ENCODE results near the gene RPAP2. TPM values are rescaled to one million over a fixed set of nuclear protein-coding genes. Genes with fewer than 3 reads are reported as not detected.
A peak's percentile ranks its signal among the peaks of the same experiment; 100 is the strongest.

Gene RPAP2
- total RNA-seq, 2 experiments from 2014 or later = 32.7 to 37.5 TPM

DNA sequence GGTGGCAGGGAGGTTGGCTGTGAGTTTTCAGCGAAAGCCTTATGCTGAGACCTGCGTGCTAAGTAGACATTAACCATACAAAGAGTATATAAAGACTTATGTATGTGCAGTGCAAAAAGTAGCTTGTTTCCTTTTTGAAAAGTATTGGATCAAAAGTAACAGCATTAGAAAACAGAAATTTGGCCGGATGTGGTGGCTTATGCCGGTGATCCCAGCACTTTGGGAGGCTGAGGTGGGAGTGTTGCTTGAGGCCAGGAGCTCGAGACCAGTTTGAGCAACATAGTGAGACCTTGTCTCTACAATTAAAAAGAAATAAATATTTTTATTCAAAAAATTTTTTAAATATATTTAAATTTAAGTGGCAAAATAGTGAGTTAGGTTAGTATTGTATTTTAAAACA, 2.2 kb downstream of the RPAP2 start:
- peaks cover 25% of the 10 kb centered on the region for H3K36me3 Mint-ChIP-seq
- DNase-seq (no peak), ATAC-seq (ENCODE audit: low read depth) (no peak)
- peaks cover 24% of the 10 kb centered on the region for H3K4me1 Mint-ChIP-seq
- H3K27ac Mint-ChIP-seq = no peak overlapping the region
- POLR2A ChIA-PET = interaction anchor here (1.3 kb wide), 1 partner anchor 182 kb away, joined by 3 read pairs; no protein-coding TSS in a partner anchor
- H3K4me3 Mint-ChIP-seq = peak overlapping the region; percentile 25
- H3K9me3 Mint-ChIP-seq = no peaks in the 10 kb centered on the region
- H3K27me3 Mint-ChIP-seq = no peaks in the 10 kb centered on the region

DNA sequence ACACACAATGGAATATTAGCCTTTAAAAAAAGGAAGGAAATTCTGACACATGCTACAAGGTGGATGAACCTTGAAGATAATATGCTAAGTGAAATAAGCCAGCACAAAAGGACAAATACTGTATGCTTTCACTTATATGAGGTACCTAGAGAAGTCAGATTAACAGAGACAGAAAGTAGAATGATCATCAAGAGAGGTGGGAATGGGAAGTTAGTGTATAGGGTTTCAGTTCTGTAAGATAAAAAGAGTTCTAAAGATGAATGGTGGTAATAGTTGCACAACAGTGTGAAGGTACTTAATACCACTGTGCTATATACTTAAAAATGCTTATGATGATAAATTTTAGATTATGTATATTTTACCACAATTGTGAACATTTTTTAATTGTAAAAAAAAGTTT, 7.2 kb downstream of the RPAP2 start:
- Mint-ChIP-seq H3K27ac (no peak overlapping the region), H3K9me3 (no peaks in the 10 kb centered on the region), H3K27me3 (no peaks in the 10 kb centered on the region), H3K4me3 (no peak overlapping the region), H3K36me3 (peaks cover 20% of the 10 kb centered on the region), H3K4me1 (peaks cover 5% of the 10 kb centered on the region)
- POLR2A ChIA-PET = no interaction called here
- no peak for DNase-seq
- ATAC-seq (ENCODE audit: low read depth) = no peak

DNA sequence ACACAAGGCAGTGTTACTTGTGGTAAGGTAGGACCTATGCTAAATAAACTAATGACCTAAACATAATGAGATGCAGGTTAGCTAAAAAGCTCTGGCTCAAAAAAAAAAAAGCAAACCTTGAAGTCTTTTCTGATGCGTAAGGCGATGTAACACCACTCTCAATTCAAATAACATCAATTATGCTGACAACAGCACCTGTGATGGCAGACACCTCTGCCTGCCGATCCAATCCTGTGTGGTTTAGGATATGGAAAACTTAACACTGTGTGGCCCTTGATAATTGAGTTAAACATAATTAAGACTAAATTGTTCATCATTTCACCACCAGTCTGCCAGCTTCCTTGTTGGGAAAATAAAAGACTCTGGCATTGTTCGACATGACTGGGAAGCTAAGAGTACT, 9.1 kb downstream of the RPAP2 start:
- Mint-ChIP-seq H3K27me3 (no peaks in the 10 kb centered on the region), H3K4me1 (peaks cover 13% of the 10 kb centered on the region), H3K36me3 (peaks cover 28% of the 10 kb centered on the region), H3K27ac (no peak overlapping the region), H3K4me3 (no peak overlapping the region), H3K9me3 (no peaks in the 10 kb centered on the region)
- no peak for ATAC-seq (ENCODE audit: low read depth)
- no peak for DNase-seq
- POLR2A ChIA-PET = interaction anchor here (1.3 kb wide), 1 partner anchor 177 kb away, joined by 10 read pairs; no protein-coding TSS in a partner anchor

DNA sequence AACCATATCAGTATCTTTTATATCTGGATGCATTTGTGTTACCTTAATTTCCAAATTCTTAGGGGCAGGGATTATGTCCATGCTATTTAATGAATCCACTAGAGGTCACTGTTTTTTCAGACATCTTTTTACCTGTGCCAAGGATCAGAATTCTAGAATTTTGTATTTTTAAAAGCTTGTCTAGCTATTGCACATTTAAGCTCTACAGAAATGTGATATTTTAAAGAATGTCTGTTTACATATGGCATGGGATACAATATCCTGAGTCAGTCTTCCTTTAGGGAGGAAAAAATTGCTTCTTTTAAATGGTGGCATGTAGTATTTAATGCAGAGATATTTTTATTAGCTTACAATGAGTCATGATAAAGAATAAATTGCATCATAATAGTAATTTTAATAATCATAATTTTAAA, 11.3 kb downstream of the RPAP2 start:
- H3K36me3 Mint-ChIP-seq = peaks cover 33% of the 10 kb centered on the region
- POLR2A ChIA-PET = interaction anchor here (0.6 to 1.8 kb wide), 6 partner anchors 56 to 290 kb away, joined by 3 to 18 read pairs (median 4); partner anchors contain the start of gene GFI1
- no peak overlapping the region for H3K4me3 Mint-ChIP-seq
- ATAC-seq (ENCODE audit: low read depth) = peak; percentile 53
- H3K27ac Mint-ChIP-seq = no peak overlapping the region
- H3K9me3 Mint-ChIP-seq = no peaks in the 10 kb centered on the region
- no peak for DNase-seq
- peaks cover 25% of the 10 kb centered on the region for H3K4me1 Mint-ChIP-seq
- no peaks in the 10 kb centered on the region for H3K27me3 Mint-ChIP-seq

DNA sequence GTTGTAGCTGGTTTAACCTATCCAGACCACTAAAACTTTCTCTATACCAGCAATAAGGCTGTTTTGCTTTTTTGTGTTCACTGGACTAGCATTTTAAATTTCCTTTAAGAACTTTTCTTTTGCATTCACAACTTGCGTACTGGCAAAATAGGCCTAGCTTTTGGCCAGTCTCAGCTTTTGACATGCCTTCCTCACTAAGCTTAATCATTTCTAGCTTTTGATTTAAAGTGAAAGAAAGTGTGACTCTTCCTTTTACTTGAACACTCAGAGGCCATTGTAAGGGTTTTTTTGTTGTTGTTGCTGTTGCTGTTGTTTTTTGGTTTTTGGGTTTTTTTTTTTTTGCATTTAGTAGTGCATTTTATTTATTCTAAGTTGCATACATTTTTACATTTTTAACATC, 15.2 kb downstream of the RPAP2 start:
- no peaks in the 10 kb centered on the region for H3K9me3 Mint-ChIP-seq
- no peak for ATAC-seq (ENCODE audit: low read depth)
- H3K27ac Mint-ChIP-seq = peak overlapping the region; percentile 68
- POLR2A ChIA-PET = interaction anchor here (0.7 to 8.0 kb wide), 5 partner anchors 112 to 271 kb away, joined by 3 to 193 read pairs (median 4); partner anchors contain the start of gene GFI1
- H3K4me1 Mint-ChIP-seq = peaks cover 55% of the 10 kb centered on the region
- H3K4me3 Mint-ChIP-seq = peak overlapping the region; percentile 1
- DNase-seq = no peak
- H3K27me3 Mint-ChIP-seq = no peaks in the 10 kb centered on the region
- peaks cover 27% of the 10 kb centered on the region for H3K36me3 Mint-ChIP-seq

DNA sequence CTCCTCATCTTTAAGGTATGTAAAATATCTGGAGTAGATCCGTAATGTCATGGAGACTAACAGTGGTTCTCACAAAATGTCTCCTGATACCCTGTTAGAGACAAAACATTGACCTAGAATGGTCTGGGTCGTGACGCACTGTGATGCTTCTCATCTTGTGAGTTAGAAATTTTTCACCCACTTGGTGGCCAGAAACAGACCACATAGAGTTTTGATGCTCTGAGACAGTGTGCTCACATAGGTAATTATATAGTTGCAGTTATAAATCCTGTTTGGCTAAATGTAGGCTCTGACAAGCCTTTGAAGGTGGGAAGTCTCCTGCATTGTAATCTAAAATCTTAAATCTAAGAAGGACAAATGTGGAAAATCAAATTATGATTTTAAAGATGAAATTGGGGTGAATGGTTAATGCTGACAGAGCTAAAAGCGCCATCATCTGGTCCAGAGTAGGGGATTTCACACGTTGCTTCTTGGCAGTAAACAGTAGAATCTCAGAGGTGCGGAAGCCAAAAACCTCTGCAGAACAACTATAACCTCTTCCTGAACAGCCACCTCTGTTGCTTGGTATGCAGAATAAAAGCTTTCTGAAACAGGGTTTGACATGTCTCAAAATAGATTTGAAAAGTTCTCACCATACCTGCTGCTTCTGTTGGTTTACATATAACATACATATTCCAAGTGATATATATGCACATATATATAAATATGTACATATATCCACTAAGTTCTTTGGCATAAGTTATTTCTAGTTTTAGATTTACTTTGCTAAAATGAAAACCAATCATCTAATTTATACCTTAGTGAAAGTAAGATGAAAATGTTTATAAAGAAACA, 17.1 kb downstream of the RPAP2 start:
- DNase-seq = no peak
- Mint-ChIP-seq H3K9me3 (no peaks in the 10 kb centered on the region), H3K4me3 (peak overlapping the region; percentile 42), H3K4me1 (peaks cover 59% of the 10 kb centered on the region), H3K27me3 (no peaks in the 10 kb centered on the region), H3K36me3 (peaks cover 34% of the 10 kb centered on the region), H3K27ac (peak overlapping the region; percentile 82)
- POLR2A ChIA-PET = interaction anchor here (0.7 to 8.0 kb wide), 15 partner anchors 8 to 646 kb away, joined by 3 to 193 read pairs (median 4); partner anchors contain the start of gene GFI1
- peak; percentile 80 for ATAC-seq (ENCODE audit: low read depth)

DNA sequence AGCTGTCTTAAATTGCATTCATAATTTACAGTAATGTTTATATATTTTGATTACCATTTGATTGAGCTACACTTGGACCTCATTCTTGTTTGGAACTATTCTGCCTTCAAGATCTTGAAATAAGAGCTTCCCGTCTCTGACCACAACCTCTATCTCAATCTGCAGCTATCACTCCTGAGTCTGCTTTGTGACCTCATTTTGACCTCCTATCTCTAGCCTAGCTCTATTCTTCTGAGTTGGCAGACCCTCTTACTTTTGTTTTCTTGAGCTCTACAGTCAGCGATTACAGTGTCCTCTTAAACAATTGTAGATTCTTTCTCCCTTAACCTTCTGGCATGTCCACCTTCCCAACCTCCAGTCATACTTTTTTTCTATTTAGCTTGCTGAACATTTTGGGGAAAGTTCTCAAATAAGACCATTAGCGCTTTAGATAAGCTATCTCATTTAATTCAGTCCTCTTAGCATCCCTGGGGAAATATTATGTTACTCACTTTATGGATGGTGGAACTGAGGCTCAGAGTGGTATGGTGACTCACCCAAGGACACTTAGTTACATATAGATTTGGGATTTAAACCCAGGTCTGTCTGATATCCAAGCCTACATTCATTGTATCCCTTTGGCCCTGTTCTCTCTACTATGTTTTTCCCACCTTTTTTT, 19.1 kb downstream of the RPAP2 start:
- POLR2A ChIA-PET = interaction anchor here (0.6 to 8.0 kb wide), 8 partner anchors 8 to 166 kb away, joined by 3 to 193 read pairs (median 5); partner anchors contain the start of gene GFI1
- ATAC-seq (ENCODE audit: low read depth) = peak; percentile 74
- Mint-ChIP-seq H3K27me3 (no peaks in the 10 kb centered on the region), H3K4me1 (peaks cover 51% of the 10 kb centered on the region), H3K4me3 (peak overlapping the region; percentile 75), H3K9me3 (no peaks in the 10 kb centered on the region), H3K36me3 (peaks cover 30% of the 10 kb centered on the region), H3K27ac (peak overlapping the region; percentile 80)
- no peak for DNase-seq

DNA sequence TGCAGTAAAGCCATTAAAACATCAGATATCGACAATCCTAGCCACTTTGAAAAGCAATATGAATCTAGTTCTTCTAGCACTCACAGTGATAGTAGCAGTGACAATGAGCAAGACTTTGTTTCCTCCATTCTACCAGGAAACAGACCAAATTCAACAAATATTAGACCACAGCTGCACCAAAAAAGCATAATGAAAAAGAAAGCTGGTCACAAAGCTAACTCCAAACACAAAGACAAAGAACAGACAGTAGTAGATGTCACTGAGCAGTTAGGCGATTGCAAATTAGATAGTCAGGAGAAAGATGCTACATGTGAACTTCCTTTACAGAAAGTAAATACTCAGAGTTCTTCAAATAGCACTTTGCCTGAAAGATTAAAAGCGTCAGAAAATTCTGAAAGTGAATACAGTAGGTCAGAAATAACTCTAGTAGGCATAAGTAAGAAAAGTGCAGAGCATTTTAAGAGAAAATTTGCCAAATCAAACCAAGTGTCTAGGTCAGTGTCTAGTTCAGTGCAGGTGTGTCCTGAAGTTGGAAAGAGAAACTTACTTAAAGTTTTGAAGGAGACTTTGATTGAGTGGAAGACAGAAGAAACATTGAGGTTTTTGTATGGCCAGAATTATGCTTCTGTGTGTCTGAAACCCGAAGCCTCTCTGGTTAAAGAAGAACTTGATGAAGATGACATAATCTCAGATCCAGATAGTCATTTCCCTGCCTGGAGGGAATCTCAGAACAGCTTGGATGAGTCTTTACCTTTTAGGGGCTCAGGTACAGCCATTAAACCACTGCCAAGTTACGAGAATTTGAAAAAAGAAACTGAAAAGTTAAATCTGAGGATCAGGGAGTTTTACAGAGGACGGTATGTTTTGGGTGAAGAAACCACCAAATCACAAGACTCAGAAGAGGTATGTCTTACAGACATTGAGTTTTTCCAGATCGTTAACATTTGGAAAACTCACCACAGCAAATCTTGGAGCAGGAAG, 24.9 kb downstream of the RPAP2 start:
- DNase-seq (no peak), ATAC-seq (ENCODE audit: low read depth) (peak; percentile 89)
- POLR2A ChIA-PET = interaction anchor here (1.0 to 2.2 kb wide), 2 partner anchors 8 to 161 kb away, joined by 4 to 6 read pairs; no protein-coding TSS in a partner anchor
- Mint-ChIP-seq H3K4me3 (peak overlapping the region; percentile 82), H3K36me3 (peaks cover 62% of the 10 kb centered on the region), H3K4me1 (peaks cover 37% of the 10 kb centered on the region), H3K9me3 (peaks cover 17% of the 10 kb centered on the region), H3K27ac (peak overlapping the region; percentile 92), H3K27me3 (no peaks in the 10 kb centered on the region)

DNA sequence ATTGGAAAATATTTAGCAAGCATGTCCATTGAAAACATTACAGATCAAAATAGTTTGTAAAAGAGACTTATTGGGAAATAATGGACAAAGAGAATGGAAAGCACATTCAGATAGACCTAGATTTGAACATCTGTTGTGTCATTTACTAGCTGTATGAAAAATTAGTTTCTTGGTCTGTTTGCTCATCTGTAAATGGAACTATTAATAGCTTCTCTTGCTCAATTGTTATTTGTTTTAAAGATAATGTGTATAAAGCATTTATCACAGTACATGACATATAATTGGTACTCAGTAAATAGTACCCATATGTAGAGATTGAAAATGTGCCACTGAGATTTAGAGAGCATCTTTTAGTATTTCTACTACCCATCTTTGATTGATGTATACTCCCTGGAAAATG, 25.9 kb downstream of the RPAP2 start:
- POLR2A ChIA-PET = interaction anchor here (2.2 kb wide), 1 partner anchor 9 kb away, joined by 6 read pairs; no protein-coding TSS in a partner anchor
- H3K9me3 Mint-ChIP-seq = peaks cover 19% of the 10 kb centered on the region
- H3K4me1 Mint-ChIP-seq = peaks cover 30% of the 10 kb centered on the region
- DNase-seq (no peak), ATAC-seq (ENCODE audit: low read depth) (no peak)
- H3K36me3 Mint-ChIP-seq = peaks cover 67% of the 10 kb centered on the region
- peak overlapping the region; percentile 82 for H3K4me3 Mint-ChIP-seq
- H3K27me3 Mint-ChIP-seq = no peaks in the 10 kb centered on the region
- H3K27ac Mint-ChIP-seq = peak overlapping the region; percentile 92

DNA sequence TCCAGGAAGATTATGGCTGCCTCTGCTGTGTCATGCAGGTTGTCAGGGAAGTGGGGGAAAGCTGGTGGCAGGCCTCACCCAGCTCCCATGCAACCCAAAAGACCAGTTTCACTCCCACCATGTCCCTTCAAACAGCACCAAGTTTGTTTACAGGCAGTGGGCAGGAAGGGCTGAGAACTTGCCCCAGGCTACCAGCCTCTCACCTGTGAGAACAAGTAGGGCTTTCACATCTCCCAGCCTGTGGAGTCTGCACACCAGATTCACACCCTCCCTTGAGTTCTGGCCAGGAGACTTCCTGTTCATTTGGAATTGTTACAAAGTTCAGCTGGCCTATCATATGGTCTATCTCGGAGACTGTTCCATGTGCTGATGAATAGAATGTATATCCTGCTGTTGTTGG, 27.8 kb downstream of the RPAP2 start:
- Mint-ChIP-seq H3K4me1 (peaks cover 36% of the 10 kb centered on the region), H3K27ac (no peak overlapping the region), H3K9me3 (peaks cover 20% of the 10 kb centered on the region), H3K27me3 (no peaks in the 10 kb centered on the region), H3K4me3 (no peak overlapping the region), H3K36me3 (peaks cover 75% of the 10 kb centered on the region)
- no peak for DNase-seq
- POLR2A ChIA-PET = interaction anchor here (0.6 kb wide), 1 partner anchor 8 kb away, joined by 4 read pairs; no protein-coding TSS in a partner anchor
- ATAC-seq (ENCODE audit: low read depth) = no peak

DNA sequence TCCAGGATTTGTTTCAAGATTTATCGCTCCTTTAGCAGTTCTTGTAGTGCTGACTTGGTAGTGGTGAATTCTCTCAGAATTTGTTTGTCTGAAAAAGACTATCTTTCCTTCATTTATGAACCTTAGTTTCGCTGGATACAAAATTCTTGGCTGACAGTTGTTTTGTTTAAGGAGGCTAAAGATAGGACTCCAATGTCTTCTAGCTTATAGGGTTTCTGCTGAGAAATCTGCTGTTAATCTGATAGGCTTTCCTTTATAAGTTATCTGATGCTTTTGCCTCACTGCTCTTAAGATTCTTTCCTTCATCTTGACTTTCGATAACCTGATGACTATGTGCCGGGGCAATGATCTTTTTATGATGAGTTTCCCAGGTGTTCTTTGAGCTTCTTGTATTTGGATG, 28.9 kb downstream of the RPAP2 start:
- H3K27me3 Mint-ChIP-seq = no peaks in the 10 kb centered on the region
- POLR2A ChIA-PET = interaction anchor here (0.6 to 1.0 kb wide), 2 partner anchors 9 to 158 kb away, joined by 3 read pairs; no protein-coding TSS in a partner anchor
- H3K4me3 Mint-ChIP-seq = no peak overlapping the region
- peaks cover 75% of the 10 kb centered on the region for H3K36me3 Mint-ChIP-seq
- ATAC-seq (ENCODE audit: low read depth) (no peak), DNase-seq (no peak)
- H3K4me1 Mint-ChIP-seq = peaks cover 40% of the 10 kb centered on the region
- H3K9me3 Mint-ChIP-seq = peaks cover 20% of the 10 kb centered on the region
- H3K27ac Mint-ChIP-seq = no peak overlapping the region

DNA sequence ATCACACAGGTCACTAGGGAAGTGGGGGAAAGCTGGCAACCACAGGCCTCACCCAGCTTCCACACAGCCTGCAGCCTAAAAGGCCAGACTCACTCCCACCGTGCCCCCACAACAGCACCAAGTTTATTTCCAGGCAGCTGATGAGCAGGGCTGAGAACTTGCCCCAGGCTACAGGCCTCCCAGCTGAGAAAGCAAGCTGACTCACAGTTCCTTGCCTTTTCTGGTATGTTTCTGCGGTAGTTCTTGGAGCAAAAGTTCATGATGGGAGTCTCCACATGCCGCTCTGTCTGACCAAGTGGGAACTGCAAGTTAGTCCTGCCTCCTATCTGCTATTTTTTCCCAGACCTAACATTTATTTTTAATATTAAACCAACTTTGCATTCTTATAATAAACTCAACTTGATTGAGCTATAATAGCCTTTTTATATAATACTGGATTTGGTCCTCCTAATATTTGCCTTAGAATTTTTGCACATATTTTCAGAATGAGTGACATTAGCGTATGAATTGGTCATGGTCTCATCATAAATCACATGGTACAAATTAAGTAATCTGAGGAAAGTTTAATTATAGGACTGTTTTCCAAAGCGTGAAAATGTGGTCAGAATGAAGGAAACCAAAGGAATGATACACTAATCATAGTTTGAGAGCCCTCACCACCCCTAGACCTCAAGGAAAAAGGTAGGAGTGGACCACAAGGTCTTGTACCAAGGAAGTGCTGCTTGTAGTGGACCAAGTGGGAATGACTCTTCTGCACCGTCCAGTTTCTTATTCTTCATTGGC, 30.7 kb downstream of the RPAP2 start:
- H3K4me3 Mint-ChIP-seq = no peak overlapping the region
- H3K9me3 Mint-ChIP-seq = peaks cover 20% of the 10 kb centered on the region
- ATAC-seq (ENCODE audit: low read depth) (no peak), DNase-seq (no peak)
- peaks cover 77% of the 10 kb centered on the region for H3K36me3 Mint-ChIP-seq
- H3K27me3 Mint-ChIP-seq = no peaks in the 10 kb centered on the region
- POLR2A ChIA-PET = no interaction called here
- H3K4me1 Mint-ChIP-seq = peaks cover 30% of the 10 kb centered on the region
- H3K27ac Mint-ChIP-seq = no peak overlapping the region

Measured in activated naive CD8-positive, alpha-beta T cell treated with anti-CD3 and anti-CD28 coated beads, Interleukin-2, amount 10 ng/mL, durations not matched to agents 7 days and 5 days (primary cell).